ENCODE results near the gene SLC16A6. TPM values are rescaled to one million over a fixed set of nuclear protein-coding genes. Genes with fewer than 3 reads are reported as not detected.
"Not testable (repeated sequence)": the region's sequence is repeated elsewhere in the genome, so short reads cannot be mapped to it uniquely, and the experiment has no call there.

Gene SLC16A6
- total RNA-seq, 1 experiment from 2014 or later, result 0.28 TPM

GRCh38 chr17:68319410-68320162, 28.7 kb upstream of the SLC16A6 start:
- Histone ChIP-seq H3K4me3 (ENCODE audit: insufficient read depth, low read depth, low read length) (no peak overlapping the region), H3K36me3 (replicated peaks; ENCODE audit: control insufficient read depth, insufficient read depth, low read length) (no peaks in the 10 kb centered on the region), H3K27me3 (ENCODE audit: control insufficient read depth, insufficient read depth, low read length) (no peaks in the 10 kb centered on the region)
- DNase-seq, result no peak

GRCh38 chr17:68318103-68318991, 27.4 kb upstream of the SLC16A6 start:
- Histone ChIP-seq H3K27me3 (ENCODE audit: control insufficient read depth, insufficient read depth, low read length) (no peaks in the 10 kb centered on the region), H3K4me3 (ENCODE audit: insufficient read depth, low read depth, low read length) (no peak overlapping the region), H3K36me3 (replicated peaks; ENCODE audit: control insufficient read depth, insufficient read depth, low read length) (no peaks in the 10 kb centered on the region)
- no peak for DNase-seq

- DNase-seq, result no peak
- H3K36me3 ChIP-seq (replicated peaks; ENCODE audit: control insufficient read depth, insufficient read depth, low read length), result no peaks in the 10 kb centered on the region
- H3K4me3 ChIP-seq (ENCODE audit: insufficient read depth, low read depth, low read length), result no peak overlapping the region
- no peaks in the 10 kb centered on the region for H3K27me3 ChIP-seq (ENCODE audit: control insufficient read depth, insufficient read depth, low read length)
These were observed 26.5 kb upstream of the SLC16A6 start for GRCh38 chr17:68317458-68317857.

DNA sequence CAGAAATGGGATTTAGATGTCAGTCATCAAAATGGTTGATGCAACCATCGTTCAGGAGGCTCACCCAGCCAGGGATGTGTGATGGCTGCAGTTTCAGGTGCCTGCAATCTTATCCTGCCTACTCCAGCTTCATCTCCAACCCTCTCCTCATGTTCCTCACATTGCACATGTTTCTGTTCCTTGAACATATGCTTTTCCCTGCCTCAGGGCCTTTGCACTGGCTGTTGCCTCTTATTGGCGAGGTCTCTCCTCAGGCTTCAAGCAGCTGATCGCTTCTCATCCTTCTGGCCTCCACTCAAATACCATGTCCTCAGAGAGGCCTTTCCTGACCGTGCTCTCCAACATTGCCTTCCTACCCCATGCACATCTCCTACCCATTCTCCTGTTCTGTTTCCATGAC, 25.0 kb upstream of the SLC16A6 start:
- no peaks in the 10 kb centered on the region for H3K27me3 ChIP-seq (ENCODE audit: control insufficient read depth, insufficient read depth, low read length)
- H3K4me3 ChIP-seq (ENCODE audit: insufficient read depth, low read depth, low read length), result no peak overlapping the region
- no peak for DNase-seq
- no peaks in the 10 kb centered on the region for H3K36me3 ChIP-seq (replicated peaks; ENCODE audit: control insufficient read depth, insufficient read depth, low read length)

- H3K36me3 ChIP-seq (replicated peaks; ENCODE audit: control insufficient read depth, insufficient read depth, low read length), result no peaks in the 10 kb centered on the region
- no peak for DNase-seq
- H3K4me3 ChIP-seq (ENCODE audit: insufficient read depth, low read depth, low read length), result no peak overlapping the region
- H3K27me3 ChIP-seq (ENCODE audit: control insufficient read depth, insufficient read depth, low read length), result no peaks in the 10 kb centered on the region
These were observed 24.1 kb upstream of the SLC16A6 start for GRCh38 chr17:68314916-68315535.

GRCh38 chr17:68310152-68310551, 19.2 kb upstream of the SLC16A6 start:
- Histone ChIP-seq H3K36me3 (replicated peaks; ENCODE audit: control insufficient read depth, insufficient read depth, low read length) (no peaks in the 10 kb centered on the region), H3K4me3 (ENCODE audit: insufficient read depth, low read depth, low read length) (no peak overlapping the region), H3K27me3 (ENCODE audit: control insufficient read depth, insufficient read depth, low read length) (no peaks in the 10 kb centered on the region)
- no peak for DNase-seq

- not testable (repeated sequence) for DNase-seq; H3K4me3 ChIP-seq (ENCODE audit: insufficient read depth, low read depth, low read length); H3K27me3 ChIP-seq (ENCODE audit: control insufficient read depth, insufficient read depth, low read length); H3K36me3 ChIP-seq (replicated peaks; ENCODE audit: control insufficient read depth, insufficient read depth, low read length)
These were observed 18.2 kb upstream of the SLC16A6 start for GRCh38 chr17:68309066-68309670.

DNA sequence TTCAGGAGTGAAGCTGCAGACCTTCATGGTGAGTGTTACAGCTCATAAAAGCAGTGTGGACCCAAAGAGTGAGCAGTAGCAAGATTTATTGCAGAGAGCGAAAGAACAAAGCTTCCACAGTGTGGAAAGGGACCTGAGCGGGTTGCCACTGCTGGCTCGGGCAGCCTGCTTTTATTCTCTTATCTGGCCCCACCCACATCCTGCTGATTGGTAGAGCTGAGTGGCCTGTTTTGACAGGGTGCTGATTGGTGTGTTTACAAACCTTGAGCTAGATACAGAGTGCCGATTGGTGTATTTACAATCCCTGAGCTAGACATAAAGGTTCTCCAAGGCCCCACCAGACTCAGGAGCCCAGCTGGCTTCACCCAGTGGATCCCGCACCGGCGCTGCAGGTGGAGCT, 17.6 kb upstream of the SLC16A6 start:
- not testable (repeated sequence) for DNase-seq; H3K4me3 ChIP-seq (ENCODE audit: insufficient read depth, low read depth, low read length); H3K27me3 ChIP-seq (ENCODE audit: control insufficient read depth, insufficient read depth, low read length); H3K36me3 ChIP-seq (replicated peaks; ENCODE audit: control insufficient read depth, insufficient read depth, low read length)

- no peak for DNase-seq
- no peaks in the 10 kb centered on the region for H3K27me3 ChIP-seq (ENCODE audit: control insufficient read depth, insufficient read depth, low read length)
- no peak overlapping the region for H3K4me3 ChIP-seq (ENCODE audit: insufficient read depth, low read depth, low read length)
- no peaks in the 10 kb centered on the region for H3K36me3 ChIP-seq (replicated peaks; ENCODE audit: control insufficient read depth, insufficient read depth, low read length)
These were observed 16.5 kb upstream of the SLC16A6 start for GRCh38 chr17:68307443-68307842.

GRCh38 chr17:68306819-68307218, 15.9 kb upstream of the SLC16A6 start:
- Histone ChIP-seq H3K4me3 (ENCODE audit: insufficient read depth, low read depth, low read length) (no peak overlapping the region), H3K36me3 (replicated peaks; ENCODE audit: control insufficient read depth, insufficient read depth, low read length) (no peaks in the 10 kb centered on the region), H3K27me3 (ENCODE audit: control insufficient read depth, insufficient read depth, low read length) (no peaks in the 10 kb centered on the region)
- no peak for DNase-seq

- Histone ChIP-seq H3K27me3 (ENCODE audit: control insufficient read depth, insufficient read depth, low read length) (no peaks in the 10 kb centered on the region), H3K36me3 (replicated peaks; ENCODE audit: control insufficient read depth, insufficient read depth, low read length) (no peaks in the 10 kb centered on the region), H3K4me3 (ENCODE audit: insufficient read depth, low read depth, low read length) (no peak overlapping the region)
- DNase-seq, result no peak
These were observed 14.2 kb upstream of the SLC16A6 start for GRCh38 chr17:68305142-68305541.

DNA sequence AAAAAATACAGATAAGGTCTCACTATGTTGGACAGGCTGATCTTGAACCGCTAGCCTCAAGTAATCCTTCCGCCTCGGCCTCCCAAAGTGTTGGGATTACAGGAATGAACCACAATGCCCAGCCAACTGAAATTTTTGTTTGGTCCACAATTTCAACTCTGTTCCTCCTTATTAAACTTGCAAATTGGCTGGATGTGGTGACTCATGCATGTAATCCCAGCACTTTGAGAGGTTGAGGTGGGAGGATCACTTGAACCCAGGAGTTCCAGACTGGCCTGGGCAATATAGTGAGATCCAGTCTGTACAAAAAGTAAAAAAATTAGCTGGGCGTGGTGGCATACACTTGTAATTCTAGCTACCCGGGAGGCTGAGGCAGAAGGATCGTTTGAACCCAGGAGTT, 13.8 kb upstream of the SLC16A6 start:
- DNase-seq, result no peak
- no peaks in the 10 kb centered on the region for H3K36me3 ChIP-seq (replicated peaks; ENCODE audit: control insufficient read depth, insufficient read depth, low read length)
- no peak overlapping the region for H3K4me3 ChIP-seq (ENCODE audit: insufficient read depth, low read depth, low read length)
- H3K27me3 ChIP-seq (ENCODE audit: control insufficient read depth, insufficient read depth, low read length), result no peaks in the 10 kb centered on the region

DNA sequence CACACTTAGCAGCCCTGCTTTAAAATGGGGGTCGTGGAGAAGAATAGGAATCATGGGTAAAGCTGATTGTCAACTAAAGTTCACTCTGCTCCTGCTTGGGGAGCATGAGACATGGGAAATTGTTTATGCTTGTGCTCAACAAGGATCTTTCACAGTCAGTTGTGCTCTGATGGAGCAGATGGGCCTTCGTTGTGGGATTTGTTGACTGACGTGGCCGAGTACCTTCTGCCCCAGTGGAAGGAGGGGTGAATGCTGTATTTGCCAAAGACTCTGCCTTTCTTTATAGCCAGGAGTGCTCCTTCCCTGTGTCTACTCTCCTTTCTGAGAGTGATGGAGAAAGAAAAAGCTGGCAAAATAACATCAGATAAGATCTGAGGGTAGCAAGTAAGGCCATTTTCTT, 11.7 kb upstream of the SLC16A6 start:
- DNase-seq, result no peak
- no peaks in the 10 kb centered on the region for H3K36me3 ChIP-seq (replicated peaks; ENCODE audit: control insufficient read depth, insufficient read depth, low read length)
- no peak overlapping the region for H3K4me3 ChIP-seq (ENCODE audit: insufficient read depth, low read depth, low read length)
- no peaks in the 10 kb centered on the region for H3K27me3 ChIP-seq (ENCODE audit: control insufficient read depth, insufficient read depth, low read length)

- Histone ChIP-seq H3K27me3 (ENCODE audit: control insufficient read depth, insufficient read depth, low read length) (no peaks in the 10 kb centered on the region), H3K4me3 (ENCODE audit: insufficient read depth, low read depth, low read length) (no peak overlapping the region), H3K36me3 (replicated peaks; ENCODE audit: control insufficient read depth, insufficient read depth, low read length) (no peaks in the 10 kb centered on the region)
- no peak for DNase-seq
These were observed 11.2 kb upstream of the SLC16A6 start for GRCh38 chr17:68302066-68302564.
